Ishikawa (cell line): ENCODE results near the gene TTC17.
A peak's percentile ranks its signal among the peaks of the same experiment; 100 is the strongest.

ENCODE experiments used
- CEBPB ChIP-seq: IDR thresholded peaks from 2 replicates; pipeline ENCODE4 v1.6.1; 2012
- CREB1 ChIP-seq: IDR thresholded peaks from 2 replicates; pipeline ENCODE4 v1.6.1; 2012; ENCODE audit warnings: low read depth
- EGR1 ChIP-seq: IDR thresholded peaks from 2 replicates; pipeline ENCODE4 v1.6.1; 2012
- EP300 ChIP-seq: IDR thresholded peaks from 2 replicates; pipeline ENCODE4 v1.6.1; 2012; ENCODE audit warnings: borderline replicate concordance
- FOXM1 ChIP-seq: IDR thresholded peaks from 2 replicates; pipeline ENCODE4 v1.6.1; 2012; ENCODE audit warnings: low read depth, borderline replicate concordance
- MAX ChIP-seq: IDR thresholded peaks from 2 replicates; pipeline ENCODE4 v1.6.1; 2012
- NFIC ChIP-seq: IDR thresholded peaks from 2 replicates; pipeline ENCODE4 v1.6.1; 2012
- RAD21 ChIP-seq: IDR thresholded peaks from 2 replicates; pipeline ENCODE4 v1.6.1; 2012; ENCODE audit warnings: low read depth
- TAF1 ChIP-seq: IDR thresholded peaks from 2 replicates; pipeline ENCODE4 v1.6.1; 2012; ENCODE audit warnings: low read depth, mild to moderate bottlenecking
- TCF12 ChIP-seq: IDR thresholded peaks from 2 replicates; pipeline ENCODE4 v1.6.1; 2012; ENCODE audit warnings: low read depth
- TEAD4 ChIP-seq: IDR thresholded peaks from 2 replicates; pipeline ENCODE4 v1.6.1; 2012
- USF1 ChIP-seq: IDR thresholded peaks from 2 replicates; pipeline ENCODE4 v1.6.1; 2012
- YY1 ChIP-seq: IDR thresholded peaks from 2 replicates; pipeline ENCODE4 v1.6.1; 2012; ENCODE audit warnings: low read depth

GRCh38 chr11:43360361-43361032 lies 1.8 kb downstream of the TTC17 start:
- TF ChIP-seq CEBPB (no peak), YY1 (no peak), CREB1 (no peak), EP300 (no peak), TAF1 (no peak), NFIC (peak; percentile 42; the same call in 1 of the 2 replicates), MAX (no peak), TCF12 (no peak), USF1 (no peak), TEAD4 (no peak), EGR1 (no peak), RAD21 (no peak), FOXM1 (no peak)
